ENCODE data around the gene ZNF526. TPM values are rescaled to one million over a fixed set of nuclear protein-coding genes. Genes with fewer than 3 reads are reported as not detected.

The ZNF526 gene
- total and polyA plus RNA-seq, 9 of the 15 experiments (the other 6 are each of a cell fraction or from before 2014, with no cell fraction given) = 1.3 to 17.9 (median 6.2) TPM

DNA sequence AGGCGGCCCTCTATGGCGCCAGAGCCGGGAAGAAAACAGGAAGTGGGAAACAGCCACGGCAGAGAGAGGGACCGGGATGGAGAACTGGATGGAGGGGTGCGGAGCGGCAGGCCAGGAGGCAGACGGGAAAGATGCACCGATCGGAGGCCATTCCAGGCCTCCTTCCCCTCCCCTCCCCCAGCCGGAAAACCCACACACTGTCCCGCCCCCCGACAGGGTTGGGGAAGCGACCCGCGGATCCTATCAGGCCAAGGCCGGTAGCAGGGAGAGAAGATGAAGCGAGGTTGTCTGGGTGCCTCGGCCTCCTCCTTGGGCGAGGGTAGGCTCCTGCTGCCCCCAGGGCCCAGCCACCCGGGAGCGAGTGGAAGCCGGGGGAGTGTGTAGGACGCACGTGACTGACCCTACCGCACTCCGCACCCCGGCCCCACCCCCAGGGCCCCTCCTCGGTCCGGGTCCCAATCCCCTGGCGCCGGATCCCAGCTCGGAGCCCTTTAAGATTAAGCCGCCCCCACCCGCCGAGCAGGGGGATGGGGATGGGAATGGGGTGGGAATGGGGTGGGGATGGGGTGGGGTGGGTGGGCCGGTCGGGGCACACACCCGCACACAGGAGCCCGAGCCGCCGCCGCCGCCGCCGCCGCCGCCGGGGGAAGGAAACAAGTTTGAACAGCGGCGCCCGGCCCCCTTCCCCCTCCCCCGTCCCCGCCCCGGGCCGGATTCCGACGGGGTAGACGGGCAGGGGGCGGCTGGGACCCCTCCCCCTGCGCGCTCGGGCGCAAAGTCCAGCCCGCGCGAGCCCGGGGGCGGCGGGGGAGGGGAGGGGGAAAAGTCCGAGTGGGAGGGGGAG is 33.4 kb downstream of the ZNF526 start (continued):
- TF ChIP-seq, protein P1, sequence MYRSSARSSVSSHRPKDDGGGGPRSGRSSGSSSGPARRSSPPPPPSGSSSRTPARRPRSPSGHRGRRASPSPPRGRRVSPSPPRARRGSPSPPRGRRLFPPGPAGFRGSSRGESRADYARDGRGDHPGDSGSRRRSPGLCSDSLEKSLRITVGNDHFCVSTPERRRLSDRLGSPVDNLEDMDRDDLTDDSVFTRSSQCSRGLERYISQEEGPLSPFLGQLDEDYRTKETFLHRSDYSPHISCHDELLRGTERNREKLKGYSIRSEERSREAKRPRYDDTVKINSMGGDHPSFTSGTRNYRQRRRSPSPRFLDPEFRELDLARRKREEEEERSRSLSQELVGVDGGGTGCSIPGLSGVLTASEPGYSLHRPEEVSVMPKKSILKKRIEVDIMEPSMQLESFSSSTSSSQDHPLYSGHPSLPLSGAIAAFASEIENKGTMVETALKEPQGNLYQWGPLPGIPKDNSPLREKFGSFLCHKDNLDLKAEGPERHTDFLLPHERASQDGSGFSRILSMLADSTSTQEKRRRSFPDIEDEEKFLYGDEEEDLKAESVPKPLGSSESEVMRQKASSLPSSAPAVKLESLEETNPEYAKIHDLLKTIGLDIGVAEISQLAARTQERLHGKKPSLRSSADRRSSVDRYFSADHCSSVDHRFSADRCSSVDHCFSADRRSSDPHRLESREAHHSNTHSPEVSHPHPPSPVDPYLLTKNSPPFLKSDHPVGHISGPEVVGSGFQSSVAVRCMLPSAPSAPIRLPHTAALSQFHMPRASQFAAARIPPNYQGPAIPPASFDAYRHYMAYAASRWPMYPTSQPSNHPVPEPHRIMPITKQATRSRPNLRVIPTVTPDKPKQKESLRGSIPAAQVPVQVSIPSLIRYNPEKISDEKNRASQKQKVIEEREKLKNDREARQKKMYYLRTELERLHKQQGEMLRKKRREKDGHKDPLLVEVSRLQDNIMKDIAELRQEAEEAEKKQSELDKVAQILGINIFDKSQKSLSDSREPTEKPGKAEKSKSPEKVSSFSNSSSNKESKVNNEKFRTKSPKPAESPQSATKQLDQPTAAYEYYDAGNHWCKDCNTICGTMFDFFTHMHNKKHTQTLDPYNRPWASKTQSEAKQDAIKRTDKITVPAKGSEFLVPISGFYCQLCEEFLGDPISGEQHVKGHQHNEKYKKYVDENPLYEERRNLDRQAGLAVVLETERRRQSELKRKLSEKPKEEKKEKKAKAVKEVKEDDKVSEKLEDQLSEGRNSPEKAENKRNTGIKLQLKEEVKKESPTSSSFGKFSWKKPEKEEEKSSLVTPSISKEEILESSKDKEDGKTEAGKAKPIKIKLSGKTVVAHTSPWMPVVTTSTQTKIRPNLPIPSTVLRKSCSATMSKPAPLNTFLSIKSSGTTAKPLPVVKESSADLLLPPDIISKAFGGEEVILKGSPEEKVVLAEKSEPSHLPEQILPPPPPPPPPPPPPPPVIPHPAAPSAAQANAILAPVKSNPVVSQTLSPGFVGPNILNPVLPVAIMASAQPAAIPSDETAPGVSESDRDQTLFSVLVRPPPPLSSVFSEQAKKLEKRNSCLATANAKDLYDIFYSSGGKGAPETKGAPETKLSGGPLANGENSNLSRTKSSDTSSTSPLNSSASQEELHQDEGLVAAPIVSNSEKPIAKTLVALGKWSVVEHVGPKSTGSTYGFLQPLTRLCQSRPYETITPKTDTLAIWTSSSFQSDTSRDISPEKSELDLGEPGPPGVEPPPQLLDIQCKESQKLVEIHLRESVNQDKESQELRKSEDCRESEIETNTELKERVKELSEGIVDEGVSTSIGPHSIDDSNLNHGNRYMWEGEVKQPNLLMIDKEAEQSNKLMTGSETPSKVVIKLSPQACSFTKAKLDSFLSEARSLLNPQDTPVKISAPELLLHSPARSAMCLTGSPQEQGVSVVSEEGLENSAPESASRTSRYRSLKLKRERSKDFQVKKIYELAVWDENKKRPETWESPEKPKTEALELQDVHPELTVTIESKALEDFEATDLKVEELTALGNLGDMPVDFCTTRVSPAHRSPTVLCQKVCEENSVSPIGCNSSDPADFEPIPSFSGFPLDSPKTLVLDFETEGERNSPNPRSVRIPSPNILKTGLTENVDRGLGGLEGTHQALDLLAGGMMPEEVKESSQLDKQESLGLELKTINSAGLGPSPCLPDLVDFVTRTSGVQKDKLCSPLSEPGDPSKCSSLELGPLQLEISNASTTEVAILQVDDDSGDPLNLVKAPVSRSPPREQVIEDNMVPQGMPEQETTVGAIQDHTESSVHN (IDR thresholded peaks at IDR 0.05; ENCODE audit: borderline replicate concordance in 1 of 2, low read depth in 1 of 2) = no peak
- no peak for TF ChIP-seq NUFIP1 (IDR thresholded peaks at IDR 0.05; ENCODE audit: partially characterized antibody)
- no peak for TF ChIP-seq RBM14 (IDR thresholded peaks at IDR 0.05; ENCODE audit: borderline replicate concordance, insufficient read depth, low read depth, low read length)
- TF ChIP-seq MAZ (CRISPR knock-in tag; conservative IDR thresholded peaks at IDR 0.05 in 1 of 2, IDR thresholded peaks at IDR 0.05 in 1 of 2) = peak; percentile 32 to 62; a peak in 3 of 4 replicates
- TF ChIP-seq RBM22 (IDR thresholded peaks at IDR 0.05; ENCODE audit: low read depth, low read length, poor library complexity, severe bottlenecking) = no peak
- no peak for TF ChIP-seq STAT5A (IDR thresholded peaks at IDR 0.05; ENCODE audit: borderline replicate concordance, low read length)
- no peak; the same call in 1 of the 2 replicates for TF ChIP-seq MYNN (IDR thresholded peaks at IDR 0.05)
- no peak for TF ChIP-seq MYNN (CRISPR knock-in tag; IDR thresholded peaks at IDR 0.05)
- TF ChIP-seq, protein P2, sequence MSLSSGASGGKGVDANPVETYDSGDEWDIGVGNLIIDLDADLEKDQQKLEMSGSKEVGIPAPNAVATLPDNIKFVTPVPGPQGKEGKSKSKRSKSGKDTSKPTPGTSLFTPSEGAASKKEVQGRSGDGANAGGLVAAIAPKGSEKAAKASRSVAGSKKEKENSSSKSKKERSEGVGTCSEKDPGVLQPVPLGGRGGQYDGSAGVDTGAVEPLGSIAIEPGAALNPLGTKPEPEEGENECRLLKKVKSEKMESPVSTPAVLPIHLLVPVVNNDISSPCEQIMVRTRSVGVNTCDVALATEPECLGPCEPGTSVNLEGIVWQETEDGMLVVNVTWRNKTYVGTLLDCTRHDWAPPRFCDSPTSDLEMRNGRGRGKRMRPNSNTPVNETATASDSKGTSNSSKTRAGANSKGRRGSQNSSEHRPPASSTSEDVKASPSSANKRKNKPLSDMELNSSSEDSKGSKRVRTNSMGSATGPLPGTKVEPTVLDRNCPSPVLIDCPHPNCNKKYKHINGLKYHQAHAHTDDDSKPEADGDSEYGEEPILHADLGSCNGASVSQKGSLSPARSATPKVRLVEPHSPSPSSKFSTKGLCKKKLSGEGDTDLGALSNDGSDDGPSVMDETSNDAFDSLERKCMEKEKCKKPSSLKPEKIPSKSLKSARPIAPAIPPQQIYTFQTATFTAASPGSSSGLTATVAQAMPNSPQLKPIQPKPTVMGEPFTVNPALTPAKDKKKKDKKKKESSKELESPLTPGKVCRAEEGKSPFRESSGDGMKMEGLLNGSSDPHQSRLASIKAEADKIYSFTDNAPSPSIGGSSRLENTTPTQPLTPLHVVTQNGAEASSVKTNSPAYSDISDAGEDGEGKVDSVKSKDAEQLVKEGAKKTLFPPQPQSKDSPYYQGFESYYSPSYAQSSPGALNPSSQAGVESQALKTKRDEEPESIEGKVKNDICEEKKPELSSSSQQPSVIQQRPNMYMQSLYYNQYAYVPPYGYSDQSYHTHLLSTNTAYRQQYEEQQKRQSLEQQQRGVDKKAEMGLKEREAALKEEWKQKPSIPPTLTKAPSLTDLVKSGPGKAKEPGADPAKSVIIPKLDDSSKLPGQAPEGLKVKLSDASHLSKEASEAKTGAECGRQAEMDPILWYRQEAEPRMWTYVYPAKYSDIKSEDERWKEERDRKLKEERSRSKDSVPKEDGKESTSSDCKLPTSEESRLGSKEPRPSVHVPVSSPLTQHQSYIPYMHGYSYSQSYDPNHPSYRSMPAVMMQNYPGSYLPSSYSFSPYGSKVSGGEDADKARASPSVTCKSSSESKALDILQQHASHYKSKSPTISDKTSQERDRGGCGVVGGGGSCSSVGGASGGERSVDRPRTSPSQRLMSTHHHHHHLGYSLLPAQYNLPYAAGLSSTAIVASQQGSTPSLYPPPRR (CRISPR knock-in tag; IDR thresholded peaks at IDR 0.05; ENCODE audit: borderline replicate concordance) = no peak
- no peak for TF ChIP-seq ZKSCAN3 (CRISPR knock-in tag; IDR thresholded peaks at IDR 0.05)
- TF ChIP-seq, protein P3, sequence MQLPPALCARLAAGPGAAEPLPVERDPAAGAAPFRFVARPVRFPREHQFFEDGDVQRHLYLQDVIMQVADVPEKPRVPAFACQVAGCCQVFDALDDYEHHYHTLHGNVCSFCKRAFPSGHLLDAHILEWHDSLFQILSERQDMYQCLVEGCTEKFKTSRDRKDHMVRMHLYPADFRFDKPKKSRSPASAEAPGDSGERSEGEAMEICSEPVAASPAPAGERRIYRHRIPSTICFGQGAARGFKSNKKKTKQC (CRISPR knock-in tag; IDR thresholded peaks at IDR 0.05) = no peak
- TF ChIP-seq, protein P4, sequence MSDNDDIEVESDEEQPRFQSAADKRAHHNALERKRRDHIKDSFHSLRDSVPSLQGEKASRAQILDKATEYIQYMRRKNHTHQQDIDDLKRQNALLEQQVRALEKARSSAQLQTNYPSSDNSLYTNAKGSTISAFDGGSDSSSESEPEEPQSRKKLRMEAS (CRISPR knock-in tag; IDR thresholded peaks at IDR 0.05) = no peak

Data from K562 (cell line).